SK-MEL-5 (cell line): ENCODE results near the gene RNF40. TPM values are rescaled to one million over a fixed set of nuclear protein-coding genes. Genes with fewer than 3 reads are reported as not detected.

Source experiments
- DNase-seq: peaks from one replicate; pipeline ENCODE4 v3.0.0-alpha.2; 2016; ENCODE audit warnings: low read depth, low spot score
- in situ Hi-C: cut with HindIII; loops from 2 replicates; pipeline ENCODE4 v1.10.0; 2016; ENCODE audit warnings: low sequenced_read_pairs, high pct_unique_total_duplicates, low pct_unique_long_range_greater_than_20kb
- total RNA-seq: library from RNA; depleted of rRNA; stranded (reverse); fragments of >200 nt; shearing (Covaris generic); gene quantifications from 2 replicates; pipeline ENCODE4 v1.2.3, GENCODE V29; 2014

Gene RNF40
- total RNA-seq, 1 experiment from 2014 or later = 120 TPM

GRCh38 chr16:30771726-30772125 is 9.6 kb downstream of the RNF40 start:
- no peak for DNase-seq
- in situ Hi-C loops = no loop called here

DNA sequence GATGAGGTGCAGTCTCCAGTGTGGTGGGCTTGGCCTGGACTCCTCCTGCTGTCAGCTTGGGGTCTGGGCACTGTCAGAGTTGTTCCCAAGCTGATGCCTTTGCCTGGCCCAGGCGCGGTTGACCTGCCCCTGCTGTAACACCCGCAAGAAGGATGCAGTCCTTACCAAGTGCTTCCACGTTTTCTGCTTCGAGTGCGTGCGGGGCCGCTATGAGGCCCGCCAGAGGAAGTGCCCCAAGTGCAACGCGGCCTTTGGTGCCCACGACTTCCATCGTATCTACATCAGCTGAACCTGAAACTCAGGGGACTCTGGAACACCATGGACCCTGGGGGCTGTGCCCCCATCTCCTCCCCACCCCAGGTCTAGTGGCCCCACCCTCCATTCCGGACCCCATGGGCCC is 11.7 kb downstream of the RNF40 start:
- DNase-seq = no peak
- in situ Hi-C loops = no loop called here

DNA sequence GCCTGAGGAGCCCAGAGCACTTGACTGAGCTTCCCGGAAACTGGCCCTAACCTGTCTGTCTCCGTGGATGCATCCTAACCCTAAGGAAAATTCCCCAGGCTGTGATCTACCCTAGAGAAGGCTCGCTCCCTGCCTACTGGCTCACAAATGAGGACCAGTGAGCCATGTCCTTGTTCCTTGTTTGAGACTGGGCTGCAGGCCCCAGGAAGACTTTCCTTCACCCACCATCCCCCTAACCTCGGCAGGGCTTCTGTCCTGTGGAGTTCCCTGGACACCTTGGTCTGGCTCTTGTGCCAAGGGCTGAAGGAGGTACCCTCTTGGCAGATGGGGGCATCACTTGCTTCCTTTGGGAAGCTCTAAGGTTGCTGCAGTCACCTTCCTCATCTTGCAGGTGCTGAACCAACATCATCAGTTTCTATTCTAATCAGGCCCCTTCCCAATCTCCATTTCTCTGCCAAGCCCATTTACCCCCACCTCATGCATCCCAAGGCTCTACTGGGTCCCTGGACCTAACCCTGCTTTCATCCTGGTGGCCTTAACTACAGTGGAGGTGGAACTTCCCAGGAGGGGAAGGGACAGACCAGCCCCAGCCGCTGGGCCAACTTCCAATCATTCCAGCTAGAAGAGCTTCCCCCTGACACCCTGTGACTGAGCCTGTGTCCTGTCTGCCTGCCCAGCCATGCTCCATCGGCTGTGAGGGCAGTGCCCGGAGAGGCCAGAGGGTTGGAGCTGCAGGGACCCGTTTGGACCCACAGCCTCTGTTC is 12.4 kb downstream of the RNF40 start:
- in situ Hi-C loops = no loop called here
- DNase-seq = no peak

GRCh38 chr16:30775131-30775391 is 12.9 kb downstream of the RNF40 start:
- in situ Hi-C loops = no loop called here
- DNase-seq = no peak

GRCh38 chr16:30775392-30776188 is 13.5 kb downstream of the RNF40 start:
- DNase-seq = peak; percentile 86

GRCh38 chr16:30777591-30778297 is 15.6 kb downstream of the RNF40 start:
- no peak for DNase-seq
- in situ Hi-C loops = no loop called here

More at GRCh38 chr16:30775392-30776188, 13.5 kb downstream of the RNF40 start:
- in situ Hi-C loops = no loop called here

DNA sequence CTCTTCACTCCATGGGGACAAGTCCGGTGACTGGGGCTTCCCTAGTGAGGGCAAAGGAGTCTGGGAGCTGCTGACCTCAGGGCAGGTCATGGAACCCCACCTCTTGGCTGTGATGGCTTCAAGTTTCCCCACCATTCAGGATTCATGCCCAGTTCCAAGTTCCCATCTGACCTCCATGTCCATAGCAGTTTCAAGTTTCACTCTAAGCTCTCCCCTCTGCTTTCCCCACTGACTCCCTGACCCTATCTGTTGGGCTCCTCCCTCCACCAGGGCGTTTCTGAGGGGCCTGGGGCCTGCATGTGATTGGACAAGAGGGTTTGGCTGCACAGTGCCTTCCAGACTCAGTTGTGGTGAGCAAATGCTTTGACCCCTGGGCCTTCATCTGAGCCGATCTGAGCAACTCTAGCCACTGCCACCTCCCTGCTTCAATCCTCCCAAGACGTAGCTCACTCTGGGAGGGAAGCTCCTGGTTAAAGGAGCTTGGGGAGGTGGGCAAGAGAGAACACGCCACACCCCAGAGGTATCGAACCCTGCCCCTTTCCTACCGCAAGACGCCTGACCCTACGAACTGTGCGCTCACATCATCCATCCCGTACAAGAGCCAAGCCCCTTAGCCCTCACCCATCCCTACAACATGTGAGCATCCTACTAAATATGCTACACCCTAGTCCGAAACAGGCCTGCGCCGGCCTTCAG is 16.6 kb downstream of the RNF40 start:
- in situ Hi-C loops = no loop called here

DNA sequence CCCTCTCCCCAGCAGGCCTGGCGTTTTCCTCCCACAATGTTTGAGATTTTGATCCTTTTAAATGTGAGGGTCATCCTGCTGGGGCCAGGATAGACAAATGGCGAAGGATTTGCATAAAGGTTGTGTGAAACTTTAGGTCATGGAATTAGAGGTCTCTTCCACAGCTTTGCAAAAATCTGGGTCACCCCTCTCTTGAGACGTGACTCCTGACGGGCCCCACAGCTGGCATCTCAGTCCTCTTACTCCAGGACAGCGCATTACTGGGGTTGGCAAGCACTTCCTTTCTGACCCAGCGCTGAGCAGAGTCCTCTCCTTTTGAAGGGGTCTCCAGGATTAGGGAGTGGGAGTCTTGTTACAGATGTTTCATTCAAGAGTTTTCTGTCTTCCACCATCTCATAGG is 17.5 kb downstream of the RNF40 start:
- in situ Hi-C loops = no loop called here
- no peak for DNase-seq

More for the DNA sequence above, 16.6 kb downstream of the RNF40 start:
- DNase-seq = no peak

DNA sequence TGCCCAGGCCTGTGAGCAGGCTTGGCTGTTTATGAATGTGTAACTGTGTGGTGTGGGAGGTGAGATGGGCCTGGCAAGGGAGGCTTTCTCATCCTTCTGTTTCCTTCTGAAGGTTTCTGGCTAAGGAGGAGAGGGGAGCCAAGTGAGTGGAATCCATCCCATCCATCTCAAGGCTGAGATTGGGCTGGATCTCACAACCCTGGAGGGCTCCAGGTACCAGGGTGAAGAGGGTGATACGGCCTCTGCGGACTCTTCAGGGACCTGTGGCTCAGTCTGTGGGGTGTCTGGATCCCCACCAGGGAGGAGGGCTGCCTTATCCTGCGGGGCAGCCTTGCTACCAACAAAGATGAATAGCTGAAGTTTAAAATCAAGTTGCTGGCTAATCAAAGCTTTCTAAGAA is 17.9 kb downstream of the RNF40 start:
- no peak for DNase-seq
- in situ Hi-C loops = no loop called here

DNA sequence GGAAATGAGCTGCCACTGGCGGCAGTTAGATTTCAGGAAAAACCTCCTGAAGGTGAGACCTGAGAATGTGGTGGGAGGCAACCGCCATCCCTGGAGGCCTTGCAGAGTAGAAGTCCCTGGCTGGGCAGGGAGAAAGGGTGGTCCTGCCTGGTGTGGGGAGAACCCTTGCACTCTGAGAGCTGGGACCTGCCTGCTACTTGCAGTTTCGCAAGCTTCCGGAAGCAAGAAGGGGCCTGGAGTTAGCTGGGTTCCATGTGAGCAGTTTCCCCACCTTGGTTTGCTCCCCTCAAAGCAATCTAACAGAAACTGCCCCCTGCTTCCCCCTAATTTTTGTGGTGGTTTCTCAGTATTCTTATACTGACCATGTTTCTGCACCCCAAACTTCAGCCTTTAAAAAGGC is 18.4 kb downstream of the RNF40 start:
- in situ Hi-C loops = no loop called here
- DNase-seq = no peak

- in situ Hi-C loops = no loop called here
- no peak for DNase-seq
Measured at GRCh38 chr16:30782486-30783279, 20.6 kb downstream of the RNF40 start.

- in situ Hi-C loops = no loop called here
- no peak for DNase-seq
Measured at GRCh38 chr16:30783280-30784109, 21.4 kb downstream of the RNF40 start.

DNA sequence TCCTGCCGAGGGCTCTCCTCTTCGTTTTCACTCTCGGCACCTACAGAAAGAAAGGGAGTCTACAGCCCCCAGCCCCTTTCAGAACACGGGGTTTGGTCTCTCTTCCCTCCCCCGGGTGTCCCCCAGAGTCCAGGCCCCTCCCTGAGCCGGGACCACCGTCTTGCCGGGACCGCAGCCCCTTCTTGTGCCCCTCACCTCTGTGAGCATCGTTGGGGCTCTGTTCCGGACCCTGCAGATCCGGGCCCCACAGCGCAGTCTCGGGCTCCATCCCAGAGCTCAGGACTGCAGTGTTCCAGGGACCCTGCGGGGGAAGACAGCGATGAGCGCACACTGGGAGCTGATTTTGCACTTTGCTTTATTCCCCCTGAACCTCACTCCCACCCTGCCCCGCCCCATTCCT is 22.1 kb downstream of the RNF40 start:
- in situ Hi-C loops = no loop called here
- DNase-seq = no peak

DNA sequence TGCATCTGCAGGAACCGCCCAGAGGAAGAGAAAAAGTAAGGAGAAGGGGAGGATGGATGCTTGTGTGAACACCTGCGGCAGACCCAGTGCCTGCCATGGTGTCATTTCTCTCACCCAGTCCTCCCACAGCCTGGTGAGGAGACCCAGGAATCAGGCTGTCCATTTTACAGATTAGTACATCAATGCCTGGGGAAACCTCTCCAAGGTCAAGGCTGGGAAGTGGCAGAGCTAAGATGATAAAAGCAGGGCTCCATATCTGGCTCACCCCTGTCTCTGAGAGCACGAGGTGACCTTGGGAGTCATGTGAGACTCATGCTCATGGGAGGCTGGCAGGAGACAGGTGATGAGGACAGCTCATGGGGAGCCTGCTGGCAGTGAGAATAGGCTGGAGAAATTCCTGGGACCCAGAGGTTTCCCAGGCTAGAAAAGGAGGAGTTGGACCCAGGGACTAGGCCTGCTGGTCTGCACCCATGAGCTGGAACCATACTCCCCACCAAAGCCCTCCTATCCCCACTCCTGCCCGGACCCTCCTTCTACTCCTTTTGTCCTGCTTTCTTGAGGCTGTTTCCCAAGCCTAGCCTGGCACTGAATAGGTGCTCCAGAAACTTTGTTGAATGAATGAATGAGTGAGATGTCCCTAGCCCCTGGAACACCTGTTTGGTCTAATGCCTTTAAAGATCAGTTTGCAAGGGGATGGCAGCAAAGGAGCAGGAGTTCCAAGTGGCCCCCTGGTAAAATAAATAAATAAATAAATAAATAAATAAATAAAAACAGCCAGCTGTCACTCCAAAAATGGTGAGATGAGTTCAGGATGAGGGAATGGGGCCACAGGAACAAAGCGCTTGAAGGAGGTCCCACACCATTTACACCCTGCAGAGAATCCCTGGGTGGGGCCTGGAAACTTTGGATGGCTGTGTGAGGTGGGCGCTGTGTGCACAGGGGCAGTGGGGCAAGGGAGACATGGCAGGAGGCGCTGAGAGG is 23.3 kb downstream of the RNF40 start:
- no peak for DNase-seq
- in situ Hi-C loops = no loop called here

DNA sequence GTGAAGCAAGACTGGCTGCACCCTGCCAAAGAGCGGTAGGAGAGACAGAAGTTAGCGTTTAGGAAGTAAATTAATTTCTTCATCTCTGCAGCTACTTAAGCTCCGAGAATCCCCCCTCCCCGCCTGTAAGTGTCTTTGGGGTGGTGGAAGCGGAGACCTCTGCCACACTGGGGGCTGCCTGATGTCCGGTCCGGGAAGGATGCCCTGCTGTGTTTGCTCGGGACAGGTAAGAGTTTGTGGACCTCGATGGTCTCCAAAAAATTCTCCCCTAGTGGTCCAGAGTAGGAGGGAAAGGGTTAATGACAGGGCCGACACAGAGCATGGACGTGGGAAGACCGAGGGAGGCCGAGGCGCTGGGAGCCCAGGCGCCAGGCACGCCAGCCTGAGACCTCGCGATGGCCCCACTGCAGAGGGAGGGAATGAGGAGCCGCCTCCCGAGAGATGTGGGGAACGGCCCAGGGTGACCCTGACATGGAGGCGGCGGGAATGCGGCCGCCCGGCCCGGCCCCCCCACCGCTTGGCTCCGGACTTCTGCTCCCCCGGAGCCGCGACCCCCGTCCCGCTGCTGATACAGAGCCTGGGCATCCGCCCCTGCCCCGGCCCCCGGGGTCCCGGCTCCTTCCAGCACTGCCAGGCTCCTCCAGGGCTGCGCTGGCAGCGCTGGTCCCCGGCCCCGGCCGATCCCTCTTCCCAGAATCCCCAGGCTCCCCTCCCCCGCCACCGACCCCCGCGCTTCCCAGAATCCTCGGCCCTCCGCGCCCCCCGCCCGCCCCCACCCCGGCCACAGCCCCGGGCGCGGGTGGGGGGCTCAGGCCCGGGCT is 24.2 kb downstream of the RNF40 start:
- in situ Hi-C loops = no loop called here
- peak; percentile 50 for DNase-seq
